ENCODE data around the gene UPB1.

GRCh38 chr22:24471570-24471969, 23.6 kb upstream of the UPB1 start:
- TF ChIP-seq CTCF (IDR thresholded peaks at IDR 0.05) (no peak), POLR2A (IDR thresholded peaks at IDR 0.05) (no peak)

Data from Peyer's patch (tissue), 4 donors.